Cardiac muscle cell (in vitro differentiated cells and primary cell): ENCODE data around the gene KDM2A. TPM values are rescaled to one million over a fixed set of nuclear protein-coding genes. Genes with fewer than 3 reads are reported as not detected.

Source experiments
- DNase-seq, 2 donors: peaks; one replicate each; pipeline versions ENCODE4 v3.0.0 to v3.0.0-alpha.2; 2010 to 2017; ENCODE audit warnings: low read depth in 1 of 2, low spot score in 1 of 2
- H3K27ac ChIP-seq: fragments of 200-600 bp; sonication (generic); 2 replicates; pipeline ENCODE4 v1.5.1; 2016
- H3K27me3 ChIP-seq: fragments of 200-600 bp; sonication (generic); 2 replicates; pipeline ENCODE4 v1.6.0; 2016; ENCODE audit warnings: control low read depth
- H3K36me3 ChIP-seq: fragments of 200-600 bp; sonication (generic); 2 replicates; pipeline ENCODE4 v1.5.1; 2016; ENCODE audit warnings: control low read depth
- H3K4me1 ChIP-seq: fragments of 200-600 bp; sonication (generic); 2 replicates; pipeline ENCODE4 v1.8.1; 2017; ENCODE audit warnings: low read depth, mild to moderate bottlenecking, mixed run types
- H3K4me3 ChIP-seq: fragments of 200-600 bp; sonication (generic); 2 replicates; pipeline ENCODE4 v1.5.1; 2016; ENCODE audit warnings: mild to moderate bottlenecking
- H3K9me3 ChIP-seq: fragments of 200-600 bp; sonication (generic); 2 replicates; pipeline ENCODE4 v1.5.1; 2017; ENCODE audit warnings: low read depth, mild to moderate bottlenecking, control low read depth
- CTCF ChIP-seq: IDR thresholded peaks from 2 replicates; pipeline ENCODE4 v1.5.1; 2012; ENCODE audit warnings: low read depth, mild to moderate bottlenecking, low read length
- polyA plus RNA-seq: library from polyadenylated mRNA; unstranded; fragments of >200 nt; fragmentation: Nextera tagmentation; extraction: Ambion mirVana; gene quantifications from 2 replicates; pipeline ENCODE4 v1.2.1, GENCODE V29; 2016
- total RNA-seq: library from RNA; depleted of rRNA; stranded (reverse); fragments of >200 nt; gene quantifications from 2 replicates; pipeline ENCODE4 v1.2.3, GENCODE V29; 2016

KDM2A gene
- total and polyA plus RNA-seq, 2 experiments from 2014 or later = 17.6 to 37.8 TPM

GRCh38 chr11:67177399-67178281 lies 58.6 kb downstream of the KDM2A start:
- peaks cover 19% of the 10 kb centered on the region for H3K36me3 ChIP-seq
- TF ChIP-seq CTCF = no peak
- H3K4me3 ChIP-seq = no peak overlapping the region
- peaks cover 3% of the 10 kb centered on the region for H3K4me1 ChIP-seq
- no peaks in the 10 kb centered on the region for H3K9me3 ChIP-seq
- H3K27ac ChIP-seq = no peak overlapping the region
- H3K27me3 ChIP-seq = no peaks in the 10 kb centered on the region
- no peak for DNase-seq

GRCh38 chr11:67178421-67178820 lies 59.4 kb downstream of the KDM2A start:
- Histone ChIP-seq H3K27ac (no peak overlapping the region), H3K4me3 (no peak overlapping the region)
- no peak for DNase-seq

GRCh38 chr11:67178878-67179277 lies 59.8 kb downstream of the KDM2A start:
- Histone ChIP-seq H3K27me3 (no peaks in the 10 kb centered on the region), H3K36me3 (peaks cover 29% of the 10 kb centered on the region), H3K4me1 (peaks cover 3% of the 10 kb centered on the region), H3K27ac (no peak overlapping the region), H3K4me3 (no peak overlapping the region), H3K9me3 (no peaks in the 10 kb centered on the region)
- no peak for TF ChIP-seq CTCF
- DNase-seq = peak in 1 of 2 donors; percentile 37

More at GRCh38 chr11:67178421-67178820, 59.4 kb downstream of the KDM2A start:
- Histone ChIP-seq H3K9me3 (no peaks in the 10 kb centered on the region), H3K4me1 (peaks cover 3% of the 10 kb centered on the region), H3K27me3 (no peaks in the 10 kb centered on the region), H3K36me3 (peaks cover 26% of the 10 kb centered on the region)
- TF ChIP-seq CTCF = no peak

- Histone ChIP-seq H3K27ac (no peak overlapping the region), H3K27me3 (no peaks in the 10 kb centered on the region), H3K36me3 (peaks cover 32% of the 10 kb centered on the region), H3K4me3 (no peak overlapping the region), H3K4me1 (peaks cover 3% of the 10 kb centered on the region), H3K9me3 (no peaks in the 10 kb centered on the region)
- TF ChIP-seq CTCF = no peak
- no peak for DNase-seq
Observed at GRCh38 chr11:67179892-67180490, 60.9 kb downstream of the KDM2A start.

- DNase-seq = no peak
- Histone ChIP-seq H3K9me3 (no peaks in the 10 kb centered on the region), H3K27ac (no peak overlapping the region), H3K36me3 (peaks cover 12% of the 10 kb centered on the region), H3K4me3 (no peak overlapping the region), H3K27me3 (no peaks in the 10 kb centered on the region), H3K4me1 (no peaks in the 10 kb centered on the region)
- TF ChIP-seq CTCF = no peak
Observed at GRCh38 chr11:67194096-67194495, 75.0 kb downstream of the KDM2A start.
